ENCODE measurements around the gene TBC1D19.
"Not testable (repeated sequence)": the region's sequence is repeated elsewhere in the genome, so short reads cannot be mapped to it uniquely, and the experiment has no call there.

The TBC1D19 gene

GRCh38 chr4:26583865-26584652 is at the start of gene TBC1D19:
Gene TBC1D19 (plus strand): TSS chr4:26584084. CDS start chr4:26584194, 110 bp downstream.
- peak; percentile 64 for DNase-seq

GRCh38 chr4:26542991-26543390 is 40.9 kb upstream of the TBC1D19 start:
- no peak for DNase-seq

- DNase-seq: no peak
Observed at GRCh38 chr4:26544421-26544820, 39.5 kb upstream of the TBC1D19 start.

GRCh38 chr4:26548379-26548778 is 35.5 kb upstream of the TBC1D19 start:
- not testable (repeated sequence) for DNase-seq

- no peak for DNase-seq
Observed at GRCh38 chr4:26557164-26557563, 26.7 kb upstream of the TBC1D19 start.

GRCh38 chr4:26558166-26558895 is 25.6 kb upstream of the TBC1D19 start:
- no peak for DNase-seq

GRCh38 chr4:26566133-26566532 is 17.8 kb upstream of the TBC1D19 start:
- DNase-seq: no peak

- no peak for DNase-seq
Observed at GRCh38 chr4:26568446-26568994, 15.4 kb upstream of the TBC1D19 start.

- no peak for DNase-seq
Observed at GRCh38 chr4:26570596-26570995, 13.3 kb upstream of the TBC1D19 start.

GRCh38 chr4:26573389-26573794 is 10.5 kb upstream of the TBC1D19 start:
- DNase-seq: no peak

- no peak for DNase-seq
Observed at GRCh38 chr4:26574563-26574962, 9.3 kb upstream of the TBC1D19 start.

- no peak for DNase-seq
Observed at GRCh38 chr4:26576231-26576739, 7.6 kb upstream of the TBC1D19 start.

GRCh38 chr4:26577066-26577465 is 6.8 kb upstream of the TBC1D19 start:
- DNase-seq: no peak

- DNase-seq: no peak
Observed at GRCh38 chr4:26579169-26579568, 4.7 kb upstream of the TBC1D19 start.

GRCh38 chr4:26581341-26581740 is 2.5 kb upstream of the TBC1D19 start:
- not testable (repeated sequence) for DNase-seq

- DNase-seq: no peak
Observed at GRCh38 chr4:26583538-26583864, 383 bp upstream of the TBC1D19 start.

- no peak for DNase-seq
Observed at GRCh38 chr4:26584725-26585124, 841 bp downstream of the TBC1D19 start.

- no peak for DNase-seq
Observed at GRCh38 chr4:26589705-26590104, 5.8 kb downstream of the TBC1D19 start.

GRCh38 chr4:26590639-26591038 is 6.8 kb downstream of the TBC1D19 start:
- no peak for DNase-seq

GRCh38 chr4:26593557-26593956 is 9.7 kb downstream of the TBC1D19 start:
- DNase-seq: not testable (repeated sequence)

- no peak for DNase-seq
Observed at GRCh38 chr4:26594371-26594770, 10.5 kb downstream of the TBC1D19 start.

- no peak for DNase-seq
Observed at GRCh38 chr4:26594778-26595177, 10.9 kb downstream of the TBC1D19 start.

GRCh38 chr4:26596843-26597242 is 13.0 kb downstream of the TBC1D19 start:
- no peak for DNase-seq

- DNase-seq: no peak
Observed at GRCh38 chr4:26601204-26601603, 17.3 kb downstream of the TBC1D19 start.
